ENCODE measurements around the gene FBN1.

DNA sequence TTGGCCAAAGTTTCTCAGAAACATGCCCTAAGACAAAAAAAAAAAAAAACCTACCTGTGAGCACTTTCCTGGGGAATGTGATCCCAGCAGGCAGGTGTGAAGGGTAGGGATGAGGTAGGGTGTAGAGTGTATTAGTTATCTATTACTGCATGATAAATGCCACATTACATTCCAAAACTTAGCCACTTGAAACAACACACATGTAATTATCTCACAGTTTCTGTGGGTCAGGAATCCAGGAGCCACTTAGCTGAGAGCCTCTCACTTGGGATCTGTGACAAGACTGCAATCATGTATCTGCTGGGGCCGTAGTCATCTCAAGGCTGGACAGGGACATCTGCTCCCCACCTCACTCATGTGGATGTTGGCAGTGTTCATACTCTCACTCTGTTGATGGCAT is 18.9 kb upstream of the FBN1 start:
- TF ChIP-seq, protein P1, sequence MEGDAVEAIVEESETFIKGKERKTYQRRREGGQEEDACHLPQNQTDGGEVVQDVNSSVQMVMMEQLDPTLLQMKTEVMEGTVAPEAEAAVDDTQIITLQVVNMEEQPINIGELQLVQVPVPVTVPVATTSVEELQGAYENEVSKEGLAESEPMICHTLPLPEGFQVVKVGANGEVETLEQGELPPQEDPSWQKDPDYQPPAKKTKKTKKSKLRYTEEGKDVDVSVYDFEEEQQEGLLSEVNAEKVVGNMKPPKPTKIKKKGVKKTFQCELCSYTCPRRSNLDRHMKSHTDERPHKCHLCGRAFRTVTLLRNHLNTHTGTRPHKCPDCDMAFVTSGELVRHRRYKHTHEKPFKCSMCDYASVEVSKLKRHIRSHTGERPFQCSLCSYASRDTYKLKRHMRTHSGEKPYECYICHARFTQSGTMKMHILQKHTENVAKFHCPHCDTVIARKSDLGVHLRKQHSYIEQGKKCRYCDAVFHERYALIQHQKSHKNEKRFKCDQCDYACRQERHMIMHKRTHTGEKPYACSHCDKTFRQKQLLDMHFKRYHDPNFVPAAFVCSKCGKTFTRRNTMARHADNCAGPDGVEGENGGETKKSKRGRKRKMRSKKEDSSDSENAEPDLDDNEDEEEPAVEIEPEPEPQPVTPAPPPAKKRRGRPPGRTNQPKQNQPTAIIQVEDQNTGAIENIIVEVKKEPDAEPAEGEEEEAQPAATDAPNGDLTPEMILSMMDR (IDR thresholded peaks at IDR 0.05), result no peak
- TF ChIP-seq POLR2A (IDR thresholded peaks at IDR 0.05), result no peak

All from esophagus squamous epithelium (tissue), 4 donors.